NCI-H446 (cell line): ENCODE data around the gene GGACT.
"Not testable (repeated sequence)": the region's sequence is repeated elsewhere in the genome, so short reads cannot be mapped to it uniquely, and the experiment has no call there.

ENCODE experiments used
- DNase-seq, 2 experiments: peaks; one replicate each; lab custom pipeline; 2025; lab: John Stamatoyannopoulos, UW

The GGACT gene

GRCh38 chr13:100588331-100589177 lies at the start of gene GGACT:
Gene GGACT, minus strand, starts transcription at chr13:100588789. Its CDS starts 56,198 bp downstream, at chr13:100532591.
- DNase-seq, result no peak

DNA sequence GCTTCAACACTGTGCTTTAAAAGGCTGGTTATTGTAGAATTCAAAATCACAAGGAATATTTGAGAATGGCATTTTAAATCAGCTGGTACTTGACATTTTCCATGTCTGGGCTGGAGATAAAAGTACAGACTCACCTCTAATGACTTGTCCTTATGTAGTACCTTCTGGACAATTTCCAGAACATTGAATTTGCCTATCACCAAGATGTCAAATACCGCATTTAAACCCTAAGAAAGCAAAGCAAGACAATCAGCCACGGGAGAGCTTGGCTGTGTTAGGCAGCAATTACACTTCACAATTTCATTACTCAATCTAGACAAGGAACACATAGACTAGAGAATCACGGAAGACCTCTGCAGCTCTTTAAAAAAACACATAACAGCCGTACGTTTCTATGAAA lies 49.2 kb upstream of the GGACT start:
- no peak for DNase-seq

GRCh38 chr13:100637380-100637779 lies 48.8 kb upstream of the GGACT start:
- DNase-seq, result no peak

GRCh38 chr13:100636441-100636840 lies 47.9 kb upstream of the GGACT start:
- no peak for DNase-seq

- no peak for DNase-seq
Observed at GRCh38 chr13:100636004-100636403, 47.4 kb upstream of the GGACT start.

GRCh38 chr13:100634696-100635095 lies 46.1 kb upstream of the GGACT start:
- no peak for DNase-seq

- DNase-seq, result no peak
Observed at GRCh38 chr13:100633461-100633860, 44.9 kb upstream of the GGACT start.

DNA sequence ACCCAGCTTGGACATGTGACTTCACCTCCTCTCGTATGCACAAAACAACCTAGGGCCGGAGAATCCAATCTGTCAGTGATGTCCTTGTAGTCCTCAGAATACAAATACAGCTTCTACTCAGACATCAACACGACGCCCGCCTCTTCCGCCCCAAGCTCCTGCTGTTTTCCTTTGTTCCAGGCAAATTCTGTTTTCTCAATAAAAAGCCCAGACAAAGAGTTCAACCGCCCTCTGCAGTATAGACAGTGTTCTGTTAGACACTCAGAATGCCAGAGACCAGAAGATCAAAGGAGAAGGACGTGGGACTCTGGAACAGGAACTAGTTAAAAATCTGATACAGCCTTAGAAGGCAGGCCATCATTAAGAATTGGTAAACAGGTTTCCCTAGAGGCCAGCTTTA lies 42.0 kb upstream of the GGACT start:
- no peak for DNase-seq

DNA sequence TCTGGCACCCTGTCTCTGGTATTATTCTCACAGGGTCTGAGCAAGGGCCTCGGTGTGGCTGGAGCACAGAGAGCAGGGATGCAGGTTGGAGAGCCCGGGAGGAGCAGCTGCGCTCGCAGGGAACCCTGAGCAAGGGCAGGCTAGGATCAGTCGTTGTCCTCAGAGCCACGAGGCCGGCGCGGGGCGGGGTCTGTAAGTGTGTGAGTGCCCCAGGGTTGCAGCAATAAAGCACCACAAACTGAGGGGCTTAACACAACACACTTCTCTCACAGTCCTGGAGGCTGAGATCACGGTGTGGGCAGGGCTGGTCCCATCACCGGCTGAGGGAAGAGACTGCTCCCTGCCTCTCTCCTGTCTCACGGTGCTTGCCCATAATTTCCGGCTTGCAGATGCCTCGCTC lies 38.5 kb upstream of the GGACT start:
- no peak for DNase-seq

GRCh38 chr13:100625447-100625846 lies 36.9 kb upstream of the GGACT start:
- no peak for DNase-seq

GRCh38 chr13:100620792-100621191 lies 32.2 kb upstream of the GGACT start:
- no peak for DNase-seq

DNA sequence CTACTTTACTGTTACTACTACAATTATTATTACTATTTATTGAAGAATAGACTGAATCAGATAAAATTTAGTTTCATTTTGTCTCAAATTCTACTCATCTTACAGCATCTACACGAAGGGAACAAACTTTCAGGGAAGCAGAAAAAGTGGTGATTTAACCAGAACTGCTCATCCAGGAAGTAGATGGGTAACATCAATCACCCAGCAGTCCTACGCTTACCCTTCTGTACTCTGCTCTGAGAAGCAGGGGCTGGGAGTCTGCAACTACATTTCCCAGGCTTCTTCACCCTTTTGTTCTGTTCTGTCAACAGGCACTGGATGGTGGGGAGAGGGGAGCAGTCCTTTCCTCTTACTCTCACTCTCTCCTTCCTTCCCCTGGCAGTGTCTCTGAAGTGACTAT lies 31.4 kb upstream of the GGACT start:
- no peak for DNase-seq

DNA sequence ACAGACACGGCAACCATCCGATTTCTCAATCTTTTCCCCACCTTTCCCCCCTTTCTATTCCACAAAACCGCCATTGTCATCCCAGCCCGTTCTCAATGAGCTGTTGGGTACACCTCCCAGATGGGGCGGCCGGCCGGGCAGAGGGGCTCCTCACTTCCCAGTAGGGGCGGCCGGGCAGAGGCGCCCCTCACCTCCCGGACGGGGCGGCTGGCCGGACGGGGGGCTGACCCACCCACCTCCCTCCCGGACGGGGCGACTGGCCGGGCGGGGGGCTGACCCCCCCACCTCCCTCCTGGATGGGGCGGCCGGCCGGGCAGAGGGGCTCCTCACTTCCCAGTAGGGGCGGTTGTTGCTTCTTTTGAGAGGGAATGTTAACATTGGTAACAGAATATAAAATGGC lies 30.3 kb upstream of the GGACT start:
- DNase-seq, result not testable (repeated sequence)

DNA sequence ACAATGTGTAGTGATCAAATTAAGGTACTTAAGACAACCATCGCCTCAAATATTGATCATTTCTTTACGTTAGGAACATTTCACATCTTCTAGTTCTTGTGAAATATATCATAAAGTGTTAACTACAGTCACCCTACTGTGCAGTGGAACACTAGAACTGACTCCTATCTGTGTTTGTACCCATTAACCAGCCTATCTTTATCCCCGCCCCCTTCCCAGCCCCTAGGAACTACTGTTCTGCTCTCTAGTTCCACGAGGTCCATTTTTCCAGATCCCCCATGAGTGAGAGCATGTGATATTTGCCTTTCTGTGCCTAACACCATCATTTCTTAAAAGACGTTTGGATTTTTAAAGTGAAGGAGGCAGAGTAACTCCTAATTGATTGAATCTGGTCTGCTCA lies 24.4 kb upstream of the GGACT start:
- DNase-seq, result no peak

GRCh38 chr13:100611678-100612492 lies 23.3 kb upstream of the GGACT start:
- peak; percentile 31 to 60 for DNase-seq

GRCh38 chr13:100610391-100611347 lies 22.1 kb upstream of the GGACT start:
- DNase-seq, result peak; percentile 6 to 63

- no peak for DNase-seq
Observed at GRCh38 chr13:100608906-100609305, 20.3 kb upstream of the GGACT start.

DNA sequence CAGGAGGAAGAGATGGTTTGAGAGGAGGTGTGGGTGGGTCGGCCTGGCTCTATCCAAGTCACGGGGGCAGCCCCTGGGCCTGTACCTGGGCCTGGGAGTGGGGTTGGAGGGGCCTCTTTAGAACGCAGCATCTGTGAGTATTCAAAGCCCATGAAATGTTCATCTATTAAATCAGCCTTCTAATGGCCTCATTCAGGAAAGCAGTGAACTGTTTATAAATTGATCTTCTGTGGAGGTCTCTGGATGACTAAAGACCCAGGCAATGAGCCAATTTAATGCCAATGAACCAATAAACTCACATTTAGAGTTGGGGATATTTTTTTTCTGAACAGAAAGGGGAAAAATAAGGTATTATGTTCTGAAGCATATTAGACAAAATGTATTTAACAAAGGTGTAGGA lies 19.9 kb upstream of the GGACT start:
- DNase-seq, result peak in 1 of 2 experiments; percentile 3

GRCh38 chr13:100604918-100605710 lies 16.5 kb upstream of the GGACT start:
- DNase-seq, result no peak

DNA sequence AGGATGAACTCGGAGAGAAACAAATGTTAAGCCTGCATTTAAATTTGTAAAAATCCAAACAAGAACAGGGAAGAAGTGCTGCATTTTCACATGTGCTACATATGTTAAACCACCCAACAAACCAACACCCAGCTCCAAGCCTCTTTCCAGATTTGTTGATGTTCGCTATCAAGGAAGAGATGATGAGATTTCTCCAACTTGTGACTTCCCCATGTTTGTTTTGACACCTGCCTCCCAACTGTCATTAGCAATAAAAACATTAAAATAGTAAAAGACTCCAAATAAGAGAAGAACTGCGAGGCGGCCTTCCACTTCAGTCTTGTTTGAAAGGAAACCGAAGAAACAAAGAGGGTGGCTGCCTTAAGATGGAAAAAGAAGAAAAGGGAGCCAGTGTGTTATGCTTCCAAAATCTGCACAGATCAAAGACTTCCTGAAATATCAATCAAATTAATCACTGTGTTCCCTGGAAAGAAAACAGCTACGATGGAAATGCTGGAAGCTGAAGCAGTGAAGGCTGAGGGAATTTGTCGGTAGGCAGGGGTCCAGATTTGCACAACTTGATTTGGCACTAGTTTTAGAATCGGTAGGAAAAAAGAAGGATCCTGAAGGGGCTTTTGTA lies 14.0 kb upstream of the GGACT start:
- DNase-seq, result no peak

GRCh38 chr13:100601716-100602115 lies 13.1 kb upstream of the GGACT start:
- DNase-seq, result no peak
